Endothelial cell of umbilical vein (primary cell): ENCODE results near the gene MYO7B. TPM values are rescaled to one million over a fixed set of nuclear protein-coding genes. Genes with fewer than 3 reads are reported as not detected.

Experiments
- BruUV-seq: library from RNA; stranded (reverse); fragments of 400-500 nt; replicated peaks from 2 replicates; lab custom pipeline; 2021; lab: Mats Ljungman, UMichigan
- CTCF ChIA-PET: fragments of 300-600, 350-600 bp; sonication (Branson Sonifier 250); formaldehyde crosslinking; loops from one replicate; lab custom pipeline; 2021; ENCODE audit warnings: antibody characterized with exemption, inconsistent platforms; lab: Charles Lee
- POLR2A ChIA-PET: fragments of 300-600, 350-600 bp; sonication (Branson Sonifier 250); formaldehyde crosslinking; loops from one replicate; lab custom pipeline; 2021; ENCODE audit warnings: antibody characterized with exemption, inconsistent platforms; lab: Charles Lee
- DNase-seq: peaks from one replicate; pipeline ENCODE4 v3.0.0-alpha.2; 2011; ENCODE audit warnings: low read depth, low spot score
- FAIRE-seq: peaks from 2 replicates; lab custom pipeline; 2011; peaks lifted over from hg19 to GRCh38; lab: Jason Lieb, UNC
- H2AFZ ChIP-seq: 2 replicates; pipeline ENCODE4 v1.6.0; 2012; ENCODE audit warnings: low read depth, low read length, control low read depth, inconsistent platforms
- H3K27ac ChIP-seq: 2 replicates; pipeline ENCODE4 v1.5.1; 2011; ENCODE audit warnings: low read depth, mild to moderate bottlenecking, control low read depth, low read length, moderate library complexity; ENCODE audit not compliant: insufficient read depth
- H3K27me3 ChIP-seq, 2 experiments: 2 replicates each; pipeline versions ENCODE4 v1.6.0 to v1.6.1; 2011; ENCODE audit warnings: low read length in 2 of 2, mixed read lengths in 1 of 2; ENCODE audit not compliant: control insufficient read depth in 2 of 2, insufficient read depth in 2 of 2
- H3K36me3 ChIP-seq, 2 experiments: 2 replicates in 1 of 2; 3 replicates in 1 of 2; pipeline ENCODE4 v1.5.1; 2011; ENCODE audit warnings: low read length in 2 of 2, mild to moderate bottlenecking in 1 of 2, moderate library complexity in 1 of 2; ENCODE audit not compliant: control insufficient read depth in 2 of 2, insufficient read depth in 2 of 2; ENCODE audit errors: extremely low read depth in 1 of 2
- H3K4me1 ChIP-seq: 3 replicates; pipeline ENCODE4 v1.5.1; 2011; ENCODE audit warnings: mild to moderate bottlenecking, low read length; ENCODE audit not compliant: control insufficient read depth, insufficient read depth; ENCODE audit errors: extremely low read depth
- H3K4me2 ChIP-seq: 2 replicates; pipeline ENCODE4 v1.6.1; 2011; ENCODE audit warnings: low read length, control low read depth, mixed read lengths; ENCODE audit not compliant: insufficient read depth
- H3K4me3 ChIP-seq, 3 experiments: fragments of 200-600 bp in 1 of 3; sonication (generic), shearing (Covaris generic) in 1 of 3; replicated peaks in 1 of 3; 2 replicates each; pipeline ENCODE4 v1.5.1; 2011 to 2016; ENCODE audit warnings: control low read depth in 3 of 3, low read length in 3 of 3, mild to moderate bottlenecking in 2 of 3, inconsistent platforms in 1 of 3, low read depth in 1 of 3, moderate library complexity in 1 of 3; ENCODE audit not compliant: insufficient read depth in 1 of 3
- H3K79me2 ChIP-seq: 2 replicates; pipeline ENCODE4 v1.6.0; 2012; ENCODE audit warnings: low read length, inconsistent platforms; ENCODE audit not compliant: control insufficient read depth, insufficient read depth
- H3K9ac ChIP-seq: replicated peaks from 2 replicates; pipeline ENCODE3; 2011; ENCODE audit warnings: low read length, control low read depth; ENCODE audit not compliant: insufficient read depth; ENCODE audit errors: extremely low read depth
- H3K9me1 ChIP-seq: replicated peaks from 3 replicates; pipeline ENCODE4 v1.6.0; 2011; ENCODE audit warnings: mild to moderate bottlenecking, low read length; ENCODE audit not compliant: control insufficient read depth, insufficient read depth; ENCODE audit errors: extremely low read depth
- H3K9me3 ChIP-seq: replicated peaks from 2 replicates; pipeline ENCODE4 v1.5.1; 2012; ENCODE audit warnings: low read length, inconsistent platforms; ENCODE audit not compliant: control insufficient read depth, insufficient read depth
- H4K20me1 ChIP-seq: replicated peaks from 2 replicates; pipeline ENCODE3; 2011; ENCODE audit warnings: mild to moderate bottlenecking, low read length; ENCODE audit not compliant: control insufficient read depth, insufficient read depth; ENCODE audit errors: extremely low read depth
- CTCF ChIP-seq, 2 donors: IDR thresholded peaks; 1 replicate in 1 of 2; 2 replicates in 1 of 2; pipeline ENCODE4 v1.5.1; 2011; ENCODE audit warnings: low read length in 2 of 2, mild to moderate bottlenecking in 2 of 2, moderate library complexity in 2 of 2, control low read depth in 1 of 2, inconsistent platforms in 1 of 2, low read depth in 1 of 2; ENCODE audit not compliant: insufficient read depth in 1 of 2; ENCODE audit errors: extremely low read depth in 1 of 2
- FOS ChIP-seq: IDR thresholded peaks from 2 replicates; pipeline ENCODE4 v1.6.1; 2011; ENCODE audit warnings: mild to moderate bottlenecking, low read length, moderate library complexity, borderline replicate concordance; ENCODE audit not compliant: insufficient read depth
- GATA2 ChIP-seq: IDR thresholded peaks from 2 replicates; pipeline ENCODE4 v1.7.0; 2011; ENCODE audit warnings: low read depth, mild to moderate bottlenecking, moderate library complexity, mixed read lengths, low read length; ENCODE audit not compliant: insufficient read length, insufficient read depth
- MYC ChIP-seq: IDR thresholded peaks from one replicate; pipeline ENCODE4 v1.6.1; 2011; ENCODE audit warnings: mild to moderate bottlenecking, low read depth, low read length
- POLR2A ChIP-seq: IDR thresholded peaks from 2 replicates; pipeline ENCODE4 v1.6.1; 2012; ENCODE audit warnings: low read depth, mild to moderate bottlenecking, control low read depth, low read length
- POLR2AphosphoS5 ChIP-seq: IDR thresholded peaks from 2 replicates; pipeline ENCODE4 v1.6.1; 2012; ENCODE audit warnings: low read depth, mild to moderate bottlenecking, control low read depth, low read length, moderate library complexity; ENCODE audit not compliant: insufficient read depth
- dilution Hi-C: fragments of 300-500 bp; cut with MboI; formaldehyde crosslinking; loops from one replicate; pipeline ENCODE4 v1.15.0; 2019; ENCODE audit warnings: low sequenced_read_pairs; ENCODE audit not compliant: extremely low pct_ligation_motif_present
- intact Hi-C: fragments of 100-400 bp; cut with micrococcal nuclease; formaldehyde crosslinking; loops from one replicate; pipeline ENCODE4 v1.10.0; 2022
- polyA plus RNA-seq, 4 experiments: library from polyadenylated mRNA; depleted of rRNA in 3 of 4; stranded (reverse) in 3 of 4; unstranded in 1 of 4; fragments of >200 nt; gene quantifications; 2 replicates each; pipeline versions ENCODE4 v1.2.1 to v1.2.3, GENCODE V29; 2011 to 2012; ENCODE audit warnings: missing spikeins in 1 of 4
- total RNA-seq: library from RNA; stranded (reverse); gene quantifications from 2 replicates; pipeline ENCODE4 v1.2.3, GENCODE V29; 2021
- TF ChIP-seq, protein P1 (sequence below): IDR thresholded peaks from 2 replicates; pipeline ENCODE4 v1.6.1; 2011; ENCODE audit not compliant: insufficient read depth, insufficient read length

The MYO7B gene
- total and polyA plus RNA-seq, 2 donors (not counting 3 experiments of a cell fraction or from before 2014, with no cell fraction given) = 0.17 TPM; not detected in 1

- H3K9me3 ChIP-seq = no peaks in the 10 kb centered on the region
- no peak for FAIRE-seq
- H3K9me1 ChIP-seq = no peaks in the 10 kb centered on the region
- H3K4me1 ChIP-seq = no peaks in the 10 kb centered on the region
- POLR2A ChIA-PET = no interaction called here
- DNase-seq = no peak
- H2AFZ ChIP-seq = no peak overlapping the region
- H3K27me3 ChIP-seq = peaks cover under 1 to 2% of the 10 kb centered on the region in 2 experiments
- no peak overlapping the region for H3K4me3 ChIP-seq
- no peak for TF ChIP-seq GATA2
- TF ChIP-seq POLR2AphosphoS5 = no peak
- TF ChIP-seq MYC = no peak
- no peak for TF ChIP-seq POLR2A
- TF ChIP-seq, protein P1, sequence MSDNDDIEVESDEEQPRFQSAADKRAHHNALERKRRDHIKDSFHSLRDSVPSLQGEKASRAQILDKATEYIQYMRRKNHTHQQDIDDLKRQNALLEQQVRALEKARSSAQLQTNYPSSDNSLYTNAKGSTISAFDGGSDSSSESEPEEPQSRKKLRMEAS = no peak
- TF ChIP-seq FOS = no peak
- TF ChIP-seq CTCF (IDR thresholded peaks at IDR 0.05; ENCODE audit: extremely low read depth in 1 of 2, insufficient read depth in 1 of 2, low read depth in 1 of 2, low read length in 2 of 2) = no peak
- H3K27ac ChIP-seq = no peak overlapping the region
- CTCF ChIA-PET = interaction anchor here (1.4 to 1.6 kb wide), 2 partner anchors 28 to 31 kb away, joined by 4 read pairs; no protein-coding TSS in a partner anchor
- H3K4me2 ChIP-seq = no peak overlapping the region
- dilution Hi-C loops = no loop called here
- H3K9ac ChIP-seq = no peak overlapping the region
- H4K20me1 ChIP-seq = no peaks in the 10 kb centered on the region
- H3K79me2 ChIP-seq = no peaks in the 10 kb centered on the region
- intact Hi-C loops = no loop called here
- no peaks in the 10 kb centered on the region for H3K36me3 ChIP-seq
- BruUV-seq = no TSS peak
Observed at GRCh38 chr2:127619203-127619590, 83.7 kb downstream of the MYO7B start.
